OCI-LY1 (cell line): ENCODE data around the gene AMPH.

ENCODE experiments used
- CTCF ChIP-seq: fragments of 200-600 bp; sonication (generic), shearing (Covaris generic); IDR thresholded peaks from 2 replicates; pipeline ENCODE4 v1.5.1; 2017; ENCODE audit warnings: mild to moderate bottlenecking, antibody characterized with exemption, low read length, moderate library complexity, mixed read lengths
- EZH2 ChIP-seq: fragments of 200-600 bp; sonication (generic), shearing (Covaris generic); IDR thresholded peaks from 2 replicates; pipeline ENCODE4 v1.8.0; 2017; ENCODE audit warnings: borderline replicate concordance, mixed run types, mild to moderate bottlenecking, antibody characterized with exemption, low read length, moderate library complexity, mixed read lengths

GRCh38 chr7:38465956-38466355 is 165.2 kb downstream of the AMPH start:
- TF ChIP-seq CTCF, result no peak
- TF ChIP-seq EZH2, result no peak
